Measurements from ENCODE around the gene TMEM184A. TPM values are rescaled to one million over a fixed set of nuclear protein-coding genes. Genes with fewer than 3 reads are reported as not detected.

Gene TMEM184A
- total and polyA plus RNA-seq, 2 donors (not counting 3 experiments of a cell fraction or from before 2014, with no cell fraction given), result 0.48 TPM; not detected in 1

DNA sequence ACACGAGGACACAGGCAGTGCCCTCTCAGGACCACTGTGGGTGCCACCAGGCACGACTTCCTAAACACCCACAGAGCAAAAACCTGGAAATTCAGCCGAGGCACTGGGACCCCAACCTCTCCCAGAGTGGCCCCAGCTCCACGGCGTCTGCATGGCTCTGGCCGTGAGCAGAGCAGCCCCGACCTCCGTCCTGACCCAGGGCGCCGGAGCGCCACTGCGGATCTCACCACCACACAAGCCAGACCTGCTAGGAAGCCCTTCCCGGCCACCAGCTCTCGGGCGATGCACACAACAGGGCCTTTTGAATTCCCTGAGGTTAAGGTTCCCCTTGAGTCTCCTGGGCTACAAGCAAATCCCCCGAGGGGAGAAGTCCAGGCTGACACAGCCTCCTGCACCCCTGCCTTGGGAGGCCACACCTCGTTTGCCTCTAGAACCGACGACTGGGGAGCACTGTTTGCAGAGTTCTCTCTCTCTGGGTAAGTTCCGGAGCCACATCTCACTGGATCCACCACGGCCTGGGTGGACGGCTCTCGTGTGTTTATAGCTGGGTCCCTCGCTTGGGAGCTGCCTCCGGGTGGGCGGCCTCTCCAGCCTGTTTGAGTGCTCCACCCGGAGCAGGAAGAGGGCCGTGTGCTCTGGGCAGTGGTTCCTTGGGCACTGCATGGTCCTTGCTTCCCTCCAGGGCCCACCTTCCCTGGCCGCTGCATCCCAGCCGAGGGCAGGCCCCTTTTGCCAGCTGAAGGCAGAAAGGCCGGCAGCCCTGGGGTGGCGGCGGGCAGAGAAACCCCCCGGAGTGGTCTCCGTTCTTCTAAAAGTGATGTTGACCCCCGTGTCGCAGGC lies 29.4 kb upstream of the TMEM184A start:
- H4K20me1 ChIP-seq (replicated peaks; ENCODE audit: control insufficient read depth, extremely low read depth, insufficient read depth, low read length), result no peaks in the 10 kb centered on the region
- DNase-seq (ENCODE audit: low read depth, low spot score) (no peak), FAIRE-seq (no peak)
- H3K79me2 ChIP-seq (ENCODE audit: control insufficient read depth, insufficient read depth, low read length), result no peaks in the 10 kb centered on the region
- H3K9me1 ChIP-seq (replicated peaks; ENCODE audit: control insufficient read depth, extremely low read depth, insufficient read depth, low read length), result no peaks in the 10 kb centered on the region
- POLR2A ChIA-PET, result no interaction called here
- H3K27me3 ChIP-seq (ENCODE audit: control insufficient read depth in 2 of 2, insufficient read depth in 2 of 2, low read length in 2 of 2), result peaks cover 0 to 2% of the 10 kb centered on the region in 2 experiments
- no peak overlapping the region for H3K4me3 ChIP-seq (replicated peaks in 1 of 3; ENCODE audit: insufficient read depth in 1 of 3, low read depth in 1 of 3, low read length in 3 of 3)
- H3K36me3 ChIP-seq (ENCODE audit: control insufficient read depth in 2 of 2, extremely low read depth in 1 of 2, insufficient read depth in 2 of 2, low read length in 2 of 2), result no peaks in the 10 kb centered on the region
- TF ChIP-seq, protein P1, sequence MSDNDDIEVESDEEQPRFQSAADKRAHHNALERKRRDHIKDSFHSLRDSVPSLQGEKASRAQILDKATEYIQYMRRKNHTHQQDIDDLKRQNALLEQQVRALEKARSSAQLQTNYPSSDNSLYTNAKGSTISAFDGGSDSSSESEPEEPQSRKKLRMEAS (IDR thresholded peaks at IDR 0.05; ENCODE audit: insufficient read depth, insufficient read length), result no peak
- TF ChIP-seq MYC (IDR thresholded peaks at IDR 0.05; ENCODE audit: low read depth, low read length) (no peak), POLR2A (IDR thresholded peaks at IDR 0.05; ENCODE audit: low read depth, low read length) (no peak), CTCF (IDR thresholded peaks at IDR 0.05; ENCODE audit: extremely low read depth in 1 of 2, insufficient read depth in 1 of 2, low read depth in 1 of 2, low read length in 2 of 2) (no peak), EZH2 (IDR thresholded peaks at IDR 0.05; ENCODE audit: borderline replicate concordance, low read depth, low read length, severe bottlenecking) (no peak), POLR2AphosphoS5 (IDR thresholded peaks at IDR 0.05; ENCODE audit: insufficient read depth, low read depth, low read length) (no peak), GATA2 (IDR thresholded peaks at IDR 0.05; ENCODE audit: insufficient read depth, insufficient read length, low read depth, low read length) (no peak), FOS (IDR thresholded peaks at IDR 0.05; ENCODE audit: borderline replicate concordance, insufficient read depth, low read length) (no peak), JUN (IDR thresholded peaks at IDR 0.05; ENCODE audit: borderline replicate concordance, insufficient read depth, insufficient read length, low read depth) (no peak)
- dilution Hi-C loops (cut with MboI; ENCODE audit: extremely low pct_ligation_motif_present, low sequenced_read_pairs) (no loop called here), intact Hi-C loops (cut with micrococcal nuclease) (no loop called here)
- no peak overlapping the region for H3K4me2 ChIP-seq (ENCODE audit: insufficient read depth, low read length)
- H2AFZ ChIP-seq (ENCODE audit: low read depth, low read length), result no peak overlapping the region
- CTCF ChIA-PET, result interaction anchor here (1.3 to 1.6 kb wide), 2 partner anchors 9 to 624 kb away, joined by 3 to 5 read pairs; no protein-coding TSS in a partner anchor
- H3K4me1 ChIP-seq (ENCODE audit: control insufficient read depth, extremely low read depth, insufficient read depth, low read length), result no peaks in the 10 kb centered on the region
- no peaks in the 10 kb centered on the region for H3K9me3 ChIP-seq (replicated peaks; ENCODE audit: control insufficient read depth, insufficient read depth, low read length)
- H3K9ac ChIP-seq (replicated peaks; ENCODE audit: extremely low read depth, insufficient read depth, low read length), result no peak overlapping the region
- H3K27ac ChIP-seq (ENCODE audit: insufficient read depth, low read depth, low read length), result no peak overlapping the region
- no TSS peak for BruUV-seq (replicated peaks)

All from endothelial cell of umbilical vein (primary cell).